Measurements from ENCODE around the gene GNA14. TPM values are rescaled to one million over a fixed set of nuclear protein-coding genes. Genes with fewer than 3 reads are reported as not detected.

GNA14 gene
- total and polyA plus RNA-seq, 2 of the 8 experiments (the other 6 are each of a cell fraction or from before 2014, with no cell fraction given) = 3.4 to 6.3 TPM

GRCh38 chr9:77595426-77596095 lies 52.6 kb downstream of the GNA14 start:
- no peak overlapping the region for H3K4me3 ChIP-seq (ENCODE audit: extremely low read depth in 1 of 4, insufficient read depth in 2 of 4, low read depth in 3 of 4, low read length in 4 of 4)
- H3K14ac ChIP-seq (ENCODE audit: insufficient read length) = no peak overlapping the region
- no peak overlapping the region for H2AK5ac ChIP-seq (ENCODE audit: low read depth, low read length)
- H4K91ac ChIP-seq (replicated peaks; ENCODE audit: insufficient read length, low read length) = no peak overlapping the region
- no peak overlapping the region for H3K56ac ChIP-seq (replicated peaks; ENCODE audit: insufficient read length, low read depth, low read length)
- TF ChIP-seq EGR1 (IDR thresholded peaks at IDR 0.05; ENCODE audit: borderline replicate concordance, low read depth, low read length) (no peak), E2F6 (IDR thresholded peaks at IDR 0.05) (no peak), TEAD4 (IDR thresholded peaks at IDR 0.05; ENCODE audit: low read depth, low read length) (no peak), RNF2 (IDR thresholded peaks at IDR 0.05; ENCODE audit: borderline replicate concordance, low read depth, low read length, missing control alignments, poor library complexity, severe bottlenecking) (no peak), SUZ12 (IDR thresholded peaks at IDR 0.05; ENCODE audit: low read length) (no peak), SAP30 (IDR thresholded peaks at IDR 0.05; ENCODE audit: insufficient read depth, insufficient replicate concordance, low read length) (no peak), MAFK (IDR thresholded peaks at IDR 0.05; ENCODE audit: low read depth, low read length) (no peak), RBBP5 (IDR thresholded peaks at IDR 0.05; ENCODE audit: borderline replicate concordance, low read depth, low read length) (no peak), ZNF274 (IDR thresholded peaks at IDR 0.05; ENCODE audit: borderline replicate concordance, extremely low read depth, low read length) (no peak)
- H3K9ac ChIP-seq (replicated peaks in 1 of 4; ENCODE audit: extremely low read depth in 1 of 4, low read depth in 3 of 4, low read length in 3 of 4) = no peak overlapping the region
- H3K18ac ChIP-seq (ENCODE audit: extremely low read depth, low read length) = no peak overlapping the region
- ChIA-PET CTCF (ENCODE audit: partially characterized antibody) (interaction anchor here (1.4 kb wide), 1 partner anchor 139 kb away, joined by 3 read pairs; no protein-coding TSS in a partner anchor), POLR2A (ENCODE audit: partially characterized antibody) (interaction anchor here (1.0 kb wide), 1 partner anchor 15 kb away, joined by 3 read pairs; no protein-coding TSS in a partner anchor)
- H2BK15ac ChIP-seq (ENCODE audit: low read length) = no peak overlapping the region
- H3K36me3 ChIP-seq (ENCODE audit: control insufficient read depth in 2 of 4, insufficient read depth in 4 of 4, low read length in 3 of 4) = no peaks in the 10 kb centered on the region
- H2BK12ac ChIP-seq (ENCODE audit: low read depth, low read length) = no peak overlapping the region
- 88% methylated on average over 8 of the region's 8 CpGs; no CpG with 5 or more reads in 1 of the 2 experiments for WGBS, 2 experiments (ENCODE audit: extremely low coverage in 1 of 2, insufficient coverage in 1 of 2, insufficient read length in 1 of 2, insufficient replicate concordance in 2 of 2, low coverage in 1 of 2, low lambda C conversion rate in 2 of 2, missing lambda C conversion rate in 1 of 2)
- H2AFZ ChIP-seq (ENCODE audit: low read length) = no peak overlapping the region
- 0 out of 2 replicates have a peak overlapping the region, but pooled peaks have one; percentile 24 for H2BK20ac ChIP-seq (ENCODE audit: low read length)
- H3K23me2 ChIP-seq (ENCODE audit: low read depth, low read length) = no peaks in the 10 kb centered on the region
- H3K4ac ChIP-seq (replicated peaks; ENCODE audit: insufficient read length, low read depth, low read length) = no peak overlapping the region
- no peak overlapping the region for H2BK120ac ChIP-seq (replicated peaks; ENCODE audit: low read depth, low read length)
- FAIRE-seq = no peak
- no peak overlapping the region for H4K8ac ChIP-seq (ENCODE audit: extremely low read depth, insufficient read depth, low read length)
- H4K20me1 ChIP-seq (replicated peaks in 1 of 2; ENCODE audit: control insufficient read depth in 1 of 2, insufficient read depth in 2 of 2, low read length in 2 of 2) = no peaks in the 10 kb centered on the region
- no peaks in the 10 kb centered on the region for H3K27me3 ChIP-seq (replicated peaks in 1 of 4; ENCODE audit: control insufficient read depth in 3 of 4, extremely low read depth in 1 of 4, insufficient read depth in 3 of 4, low read length in 3 of 4)
- H3K79me2 ChIP-seq (ENCODE audit: control insufficient read depth in 1 of 2, insufficient read depth in 2 of 2, low read length in 2 of 2) = no peaks in the 10 kb centered on the region
- H3K27ac ChIP-seq (ENCODE audit: low read depth, low read length) = no peak overlapping the region
- no peak overlapping the region for H2BK5ac ChIP-seq (ENCODE audit: low read depth, low read length)
- H3K79me1 ChIP-seq (ENCODE audit: low read depth, low read length) = no peaks in the 10 kb centered on the region
- H3K4me1 ChIP-seq (replicated peaks in 1 of 4; ENCODE audit: control insufficient read depth in 3 of 4, insufficient read depth in 4 of 4, low read length in 3 of 4) = peaks cover 0 to 2% (median 0%) of the 10 kb centered on the region in 4 experiments; a peak in 2 of 7 replicates
- H3K4me2 ChIP-seq (ENCODE audit: insufficient read depth in 1 of 2, low read depth in 2 of 2, low read length in 2 of 2) = no peak overlapping the region
- no peak overlapping the region for H3K23ac ChIP-seq (ENCODE audit: insufficient read length)
- H3K9me3 ChIP-seq (ENCODE audit: insufficient read depth in 2 of 2, low read depth in 1 of 2, low read length in 1 of 2) = no peaks in the 10 kb centered on the region
- DNase-seq (ENCODE audit: low read depth in 1 of 2, low spot score in 2 of 2) = no peak
- H4K5ac ChIP-seq (ENCODE audit: insufficient read length, low read depth, low read length) = no peak overlapping the region

Data from H1 (cell line).